Measurements from ENCODE around the gene SOX2. TPM values are rescaled to one million over a fixed set of nuclear protein-coding genes. Genes with fewer than 3 reads are reported as not detected.
"Not testable (repeated sequence)": the region's sequence is repeated elsewhere in the genome, so short reads cannot be mapped to it uniquely, and the experiment has no call there.

Gene SOX2
- total RNA-seq, 1 donor from 2014 or later: 0.55 TPM

DNA sequence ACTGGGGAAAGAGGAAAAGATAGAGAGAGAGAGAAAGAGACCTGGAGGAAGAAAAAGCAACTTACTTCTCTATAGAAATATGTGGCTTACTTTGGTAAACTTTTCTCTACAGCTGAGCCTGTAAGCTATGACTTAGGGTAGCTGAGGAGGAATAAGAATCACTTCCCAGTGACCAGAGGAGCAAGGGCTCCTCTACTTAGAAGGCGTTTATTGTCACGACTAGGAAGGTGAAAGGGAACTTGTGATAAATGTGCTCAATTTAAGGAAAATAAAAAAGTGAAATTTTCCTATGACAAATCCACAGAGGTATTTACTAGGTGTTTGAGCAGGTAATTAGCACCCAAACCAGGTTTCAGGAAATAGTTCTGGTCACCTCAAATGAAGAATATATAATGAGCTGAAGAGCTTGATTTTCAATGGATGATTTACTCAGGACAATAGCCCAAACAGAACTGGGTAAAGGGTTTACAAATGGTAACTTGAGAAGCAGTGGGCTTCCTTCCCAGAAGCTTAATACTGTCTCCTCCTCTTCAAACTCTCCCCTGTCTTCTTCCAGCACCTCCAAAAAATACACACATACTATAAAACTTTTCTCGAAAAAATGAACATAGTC is 46.1 kb downstream of the SOX2 start:
- DNase-seq (ENCODE audit: low spot score): no peak

DNA sequence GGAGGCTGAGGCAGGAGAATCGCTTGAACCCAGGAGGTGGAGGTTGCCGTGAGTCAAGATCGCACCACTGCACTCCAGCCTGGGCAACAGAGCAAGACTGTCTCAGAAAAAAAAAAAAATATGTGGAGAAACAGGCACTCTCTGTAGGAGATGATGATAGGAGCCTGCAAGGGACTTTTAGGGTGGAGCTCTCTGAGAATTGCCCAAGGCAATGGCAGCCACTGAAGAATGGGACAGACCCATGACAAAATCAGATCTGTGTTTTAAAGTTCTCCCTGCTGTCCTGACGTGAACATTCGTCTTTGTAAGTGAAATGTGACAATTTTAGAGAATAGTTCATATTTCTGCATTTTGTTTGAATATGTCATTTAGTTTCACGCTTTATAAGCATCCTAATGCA is 50.2 kb downstream of the SOX2 start:
- no peak for DNase-seq (ENCODE audit: low spot score)

DNA sequence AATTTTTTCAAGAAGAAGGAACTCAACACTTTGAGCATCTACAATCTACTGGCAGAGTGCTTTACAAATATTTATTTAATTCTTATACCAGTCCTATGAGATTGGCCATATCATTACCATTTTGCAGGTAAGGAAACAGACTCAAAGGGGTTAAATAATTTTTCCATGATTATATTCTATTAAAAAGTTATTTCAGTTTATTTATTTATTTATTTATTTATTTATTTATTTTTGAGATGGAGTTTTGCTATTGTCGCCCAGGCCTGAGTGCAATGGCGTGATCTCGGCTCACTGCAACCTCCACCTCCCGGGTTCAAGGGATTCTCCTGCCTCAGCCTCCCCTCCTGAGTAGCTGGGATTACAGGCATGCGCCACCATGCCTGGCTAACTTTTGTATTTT is 52.3 kb downstream of the SOX2 start:
- not testable (repeated sequence) for DNase-seq (ENCODE audit: low spot score)
